Renal cortex interstitium (tissue), 11 donors: Measurements from ENCODE around the gene G6PC1. TPM values are rescaled to one million over a fixed set of nuclear protein-coding genes. Genes with fewer than 3 reads are reported as not detected.
"Not testable (repeated sequence)": the region's sequence is repeated elsewhere in the genome, so short reads cannot be mapped to it uniquely, and the experiment has no call there.

Experiments
- DNase-seq, 11 donors: peaks; one replicate each; pipeline ENCODE4 v3.0.0-alpha.2; 2013; ENCODE audit warnings: low read depth in 9 of 11, low spot score in 4 of 11; ENCODE audit errors: extremely low read depth in 1 of 11
- polyA plus RNA-seq, 3 donors: library from polyadenylated mRNA; unstranded; fragments of 120-200 nt; gene quantifications; one replicate each; pipeline ENCODE4 v1.2.1, GENCODE V29; 2013; ENCODE audit not compliant: insufficient read length in 3 of 3

Gene G6PC1
- polyA plus RNA-seq, 3 donors, result 6.2 to 9.6 (median 9.5) TPM

- no peak for DNase-seq
Measured at GRCh38 chr17:42894283-42895184, 6.1 kb upstream of the G6PC1 start.

- no peak for DNase-seq
Measured at GRCh38 chr17:42895185-42895555, 5.4 kb upstream of the G6PC1 start.

- DNase-seq, result no peak
Measured at GRCh38 chr17:42898147-42898811, 2.3 kb upstream of the G6PC1 start.

- DNase-seq, result not testable (repeated sequence)
Measured at GRCh38 chr17:42899981-42900380, 618 bp upstream of the G6PC1 start.

- DNase-seq, result no peak
Measured at GRCh38 chr17:42901535-42902229, 1.1 kb downstream of the G6PC1 start.

GRCh38 chr17:42904110-42904469 lies 3.5 kb downstream of the G6PC1 start:
- DNase-seq, result no peak

- DNase-seq, result no peak
Measured at GRCh38 chr17:42906772-42907446, 6.3 kb downstream of the G6PC1 start.

- DNase-seq, result no peak
Measured at GRCh38 chr17:42908872-42909700, 8.5 kb downstream of the G6PC1 start.

- no peak for DNase-seq
Measured at GRCh38 chr17:42913522-42913921, 12.9 kb downstream of the G6PC1 start.

GRCh38 chr17:42913981-42914617 lies 13.5 kb downstream of the G6PC1 start:
- no peak for DNase-seq

- DNase-seq, result not testable (repeated sequence)
Measured at GRCh38 chr17:42915288-42915687, 14.7 kb downstream of the G6PC1 start.

GRCh38 chr17:42916388-42917235 lies 16.0 kb downstream of the G6PC1 start:
- not testable (repeated sequence) for DNase-seq

- DNase-seq, result no peak
Measured at GRCh38 chr17:42917236-42917603, 16.6 kb downstream of the G6PC1 start.

GRCh38 chr17:42918902-42919521 lies 18.4 kb downstream of the G6PC1 start:
- DNase-seq, result no peak

- not testable (repeated sequence) for DNase-seq
Measured at GRCh38 chr17:42919522-42920077, 19.0 kb downstream of the G6PC1 start.

GRCh38 chr17:42920106-42920900 lies 19.7 kb downstream of the G6PC1 start:
- DNase-seq, result no peak
